Right cardiac atrium (tissue), 5 donors: ENCODE data around the gene CLDN34. TPM values are rescaled to one million over a fixed set of nuclear protein-coding genes. Genes with fewer than 3 reads are reported as not detected.

ENCODE experiments used
- ATAC-seq, 2 donors: fragments of 200-7000 bp; cut with Tn5 transposase; one replicate each; pipeline versions ENCODE4 v1.8.0 to v1.9.1; 2020; ENCODE audit warnings: moderate library complexity in 2 of 2, mild to moderate bottlenecking in 1 of 2
- DNase-seq, 3 donors: peaks; one replicate each; pipeline ENCODE4 v3.0.0-alpha.2; 2020
- H3K27ac ChIP-seq: one replicate; pipeline ENCODE4 v1.5.1; 2013; ENCODE audit warnings: mild to moderate bottlenecking, low read length, control low read depth, moderate library complexity
- H3K27me3 ChIP-seq: one replicate; pipeline ENCODE4 v1.6.1; 2013; ENCODE audit not compliant: control insufficient read depth, insufficient read depth
- H3K4me1 ChIP-seq: one replicate; pipeline ENCODE4 v1.6.1; 2013; ENCODE audit warnings: low read length; ENCODE audit not compliant: control insufficient read depth, insufficient read depth
- H3K4me3 ChIP-seq: one replicate; pipeline ENCODE4 v1.5.1; 2013; ENCODE audit warnings: low read length, control low read depth
- H3K9me3 ChIP-seq: one replicate; pipeline ENCODE4 v1.6.1; 2013; ENCODE audit warnings: low read length; ENCODE audit not compliant: control insufficient read depth
- WGBS: extraction: QIAGEN DNeasy Blood & Tissue Kit; methylation state at CpG from one replicate; pipeline ENCODE4 v1.1.7; 2013; 5-methylcytosine and 5-hydroxymethylcytosine counted together
- intact Hi-C, 4 donors: fragments of 100-400 bp; cut with DNase I; formaldehyde crosslinking; loops; one replicate each; pipeline versions ENCODE4 v1.11.0 to v1.14.0; 2022 to 2023
- long read RNA-seq, 4 donors: library from polyadenylated mRNA; unstranded; transcript quantifications; one replicate each; pipeline ENCODE4 v2.0.0, GENCODE V29; 2020 to 2021
- polyA plus RNA-seq: library from polyadenylated mRNA; stranded (reverse); fragments of 200-250 nt; gene quantifications from one replicate; pipeline ENCODE4 v1.2.3, GENCODE V29; 2013
- total RNA-seq, 4 donors: library from RNA; stranded (reverse); fragmentation: NEBNext Ultra II Directional; extraction: Animal tissue kit (Norgen Biotek cat#: 25700); gene quantifications; one replicate each; pipeline ENCODE4 v1.2.1, GENCODE V29; 2021
- donor health status: healthy with polysubstance abuse.
- donor health status: DM: no; HTN: yes; CAD: no.
- donor health status: DM: no; HTN: no; CAD: no.
- donor health status: DM: no; HTN: yes; CAD: no; lungs with severe emphysema.
- donor health status: DM: yes; HTN: yes; CAD: no.

CLDN34 gene
- under 1 TPM in 3 of 4 donors, not detected in 1; 0.23 to 0.42 (median 0.36) TPM for total RNA-seq
- polyA plus RNA-seq: not detected
- long read RNA-seq, donor 1: 0 reads
- long read RNA-seq, donor 2: 0 reads
- long read RNA-seq, donor 3: 0 reads
- long read RNA-seq, donor 4: 0 reads

GRCh38 chrX:9966775-9967408 lies at the start of gene CLDN34:
Gene CLDN34 (plus strand): TSS chrX:9967358. CDS start chrX:9967358, 0 bp downstream.
- no peak for DNase-seq
- no peaks in the 10 kb centered on the region for H3K9me3 ChIP-seq
- WGBS: 93% methylated on average over 16 of the region's 16 CpGs
- no peak within 1 kb of the TSS for H3K4me3 ChIP-seq
- H3K27ac ChIP-seq: no peak within 1 kb of the TSS
- no peaks in the 10 kb centered on the region for H3K4me1 ChIP-seq
- H3K27me3 ChIP-seq: no peaks in the 10 kb centered on the region
- intact Hi-C loops: no loop called here
- ATAC-seq: no peak

GRCh38 chrX:9917861-9918260 lies 49.3 kb upstream of the CLDN34 start:
- intact Hi-C loops: no loop called here
- WGBS: 92% methylated on average over 5 of the region's 5 CpGs
- H3K4me1 ChIP-seq: no peaks in the 10 kb centered on the region

GRCh38 chrX:9919632-9920172 lies 47.5 kb upstream of the CLDN34 start:
- DNase-seq (no peak), ATAC-seq (no peak)
- 91% methylated on average over 3 of the region's 3 CpGs for WGBS
- intact Hi-C loops: no loop called here
- Histone ChIP-seq H3K27me3 (no peaks in the 10 kb centered on the region), H3K27ac (no peak overlapping the region), H3K9me3 (no peaks in the 10 kb centered on the region), H3K4me3 (no peak overlapping the region), H3K4me1 (no peaks in the 10 kb centered on the region)

More at GRCh38 chrX:9917861-9918260, 49.3 kb upstream of the CLDN34 start:
- Histone ChIP-seq H3K9me3 (no peaks in the 10 kb centered on the region), H3K4me3 (no peak overlapping the region), H3K27me3 (no peaks in the 10 kb centered on the region), H3K27ac (no peak overlapping the region)
- DNase-seq (no peak), ATAC-seq (no peak)

- intact Hi-C loops: no loop called here
- WGBS: 95% methylated on average over 5 of the region's 5 CpGs
- H3K27ac ChIP-seq: no peak overlapping the region
- ATAC-seq: no peak
- no peak for DNase-seq
- no peak overlapping the region for H3K4me3 ChIP-seq
- H3K27me3 ChIP-seq: no peaks in the 10 kb centered on the region
- H3K9me3 ChIP-seq: no peaks in the 10 kb centered on the region
- H3K4me1 ChIP-seq: no peaks in the 10 kb centered on the region
Observed at GRCh38 chrX:9921407-9921806, 45.8 kb upstream of the CLDN34 start.

GRCh38 chrX:9923357-9923756 lies 43.8 kb upstream of the CLDN34 start:
- H3K27me3 ChIP-seq: no peaks in the 10 kb centered on the region
- 83% methylated on average over 5 of the region's 5 CpGs for WGBS
- intact Hi-C loops: no loop called here
- H3K27ac ChIP-seq: no peak overlapping the region
- H3K9me3 ChIP-seq: no peaks in the 10 kb centered on the region
- no peak overlapping the region for H3K4me3 ChIP-seq
- no peaks in the 10 kb centered on the region for H3K4me1 ChIP-seq
- DNase-seq (no peak), ATAC-seq (no peak)

GRCh38 chrX:9926002-9926401 lies 41.2 kb upstream of the CLDN34 start:
- Histone ChIP-seq H3K27me3 (no peaks in the 10 kb centered on the region), H3K4me3 (no peak overlapping the region), H3K27ac (no peak overlapping the region), H3K4me1 (no peaks in the 10 kb centered on the region), H3K9me3 (no peaks in the 10 kb centered on the region)
- no peak for DNase-seq
- intact Hi-C loops: no loop called here
- ATAC-seq: no peak
- WGBS: 89% methylated on average over 9 of the region's 9 CpGs

- WGBS: 65% methylated on average over 11 of the region's 11 CpGs
- no peaks in the 10 kb centered on the region for H3K27me3 ChIP-seq
- no peak for DNase-seq
- H3K4me1 ChIP-seq: no peaks in the 10 kb centered on the region
- H3K9me3 ChIP-seq: no peaks in the 10 kb centered on the region
- no peak overlapping the region for H3K27ac ChIP-seq
- intact Hi-C loops: no loop called here
- no peak for ATAC-seq
- no peak overlapping the region for H3K4me3 ChIP-seq
Observed at GRCh38 chrX:9927698-9928482, 39.3 kb upstream of the CLDN34 start.

GRCh38 chrX:9935436-9935835 lies 31.7 kb upstream of the CLDN34 start:
- intact Hi-C loops: no loop called here
- DNase-seq (no peak), ATAC-seq (no peak)
- no peak overlapping the region for H3K27ac ChIP-seq
- no peaks in the 10 kb centered on the region for H3K4me1 ChIP-seq
- no peak overlapping the region for H3K4me3 ChIP-seq
- H3K27me3 ChIP-seq: no peaks in the 10 kb centered on the region
- H3K9me3 ChIP-seq: no peaks in the 10 kb centered on the region
- WGBS: 90% methylated on average over 3 of the region's 3 CpGs

GRCh38 chrX:9937761-9938160 lies 29.4 kb upstream of the CLDN34 start:
- Histone ChIP-seq H3K4me1 (no peaks in the 10 kb centered on the region), H3K4me3 (no peak overlapping the region), H3K27me3 (no peaks in the 10 kb centered on the region), H3K27ac (no peak overlapping the region), H3K9me3 (no peaks in the 10 kb centered on the region)
- WGBS: 93% methylated on average over 8 of the region's 8 CpGs
- no peak for DNase-seq
- no peak for ATAC-seq
- intact Hi-C loops: no loop called here

- intact Hi-C loops: no loop called here
- ATAC-seq (no peak), DNase-seq (no peak)
- H3K4me1 ChIP-seq: no peaks in the 10 kb centered on the region
- H3K27me3 ChIP-seq: no peaks in the 10 kb centered on the region
- H3K4me3 ChIP-seq: no peak overlapping the region
- no peak overlapping the region for H3K27ac ChIP-seq
- H3K9me3 ChIP-seq: no peaks in the 10 kb centered on the region
- WGBS: 90% methylated on average over 7 of the region's 7 CpGs
Observed at GRCh38 chrX:9938516-9938915, 28.6 kb upstream of the CLDN34 start.

GRCh38 chrX:9940421-9940820 lies 26.7 kb upstream of the CLDN34 start:
- intact Hi-C loops: no loop called here
- DNase-seq (no peak), ATAC-seq (no peak)
- no peak overlapping the region for H3K4me3 ChIP-seq
- 92% methylated on average over 14 of the region's 14 CpGs for WGBS
- H3K27ac ChIP-seq: no peak overlapping the region
- no peaks in the 10 kb centered on the region for H3K4me1 ChIP-seq
- no peaks in the 10 kb centered on the region for H3K9me3 ChIP-seq
- H3K27me3 ChIP-seq: no peaks in the 10 kb centered on the region
